SU-DHL-6 (cell line): ENCODE data around the gene CHST1.

Experiments used
- EZH2phosphoT487 ChIP-seq: fragments of 200-600 bp; sonication (generic), shearing (Covaris generic); conservative IDR thresholded peaks from 2 replicates; pipeline ENCODE4 v1.6.1; 2018; ENCODE audit warnings: mild to moderate bottlenecking, antibody characterized with exemption, low read length, moderate library complexity, mixed read lengths
- TF ChIP-seq, protein P1 (sequence below): fragments of 200-600 bp; sonication (generic); IDR thresholded peaks from one replicate; pipeline ENCODE4 v1.5.1; 2017; ENCODE audit warnings: antibody characterized with exemption, mild to moderate bottlenecking, low read length, moderate library complexity; ENCODE audit not compliant: insufficient read depth, poor library complexity, severe bottlenecking

DNA sequence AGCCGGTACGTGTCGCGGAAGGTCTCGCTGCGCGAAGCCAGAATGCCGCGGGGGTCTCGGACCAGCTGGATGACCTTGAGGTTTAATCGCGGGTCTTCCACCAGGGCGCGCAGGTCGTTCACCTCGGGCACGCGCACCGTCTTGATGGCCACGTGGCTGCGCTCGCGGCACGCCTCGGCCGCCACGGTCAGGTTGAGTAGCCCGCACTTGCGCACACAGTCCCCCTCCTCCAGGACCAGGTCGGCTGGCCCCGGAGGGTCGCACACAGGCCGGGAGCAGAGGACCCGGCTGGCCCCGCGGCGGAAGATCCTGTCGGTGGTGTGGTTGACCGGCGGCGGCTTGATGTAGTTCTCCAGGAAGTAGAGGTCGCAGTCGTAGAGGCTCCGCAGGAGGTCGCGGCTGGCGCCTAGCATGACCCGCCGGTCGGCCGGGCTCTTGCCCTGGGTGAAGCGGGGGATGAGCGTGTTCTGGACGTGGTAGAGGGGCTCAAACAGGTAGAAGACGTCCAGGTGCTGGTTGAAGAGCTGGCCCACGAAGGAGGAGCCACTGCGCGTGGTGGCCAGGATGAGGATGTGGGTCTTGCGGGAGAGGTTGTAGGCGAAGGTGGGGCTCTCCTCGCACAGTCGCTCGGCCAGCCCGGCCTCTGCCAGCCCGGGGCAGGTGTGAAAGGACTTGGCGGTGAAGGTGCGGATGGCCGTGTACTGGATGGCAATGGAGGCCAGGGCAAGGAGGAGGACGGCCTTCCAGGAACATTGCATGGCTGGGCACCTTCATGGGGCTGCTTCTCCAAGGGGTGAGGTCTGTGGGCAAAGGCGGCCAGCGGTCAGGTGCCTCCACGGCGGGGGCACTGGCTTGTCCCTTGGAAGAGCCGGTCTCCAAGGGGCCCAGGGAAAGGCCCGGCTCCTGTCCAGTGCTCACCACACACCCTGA is 15.0 kb downstream of the CHST1 start:
- TF ChIP-seq, protein P1, sequence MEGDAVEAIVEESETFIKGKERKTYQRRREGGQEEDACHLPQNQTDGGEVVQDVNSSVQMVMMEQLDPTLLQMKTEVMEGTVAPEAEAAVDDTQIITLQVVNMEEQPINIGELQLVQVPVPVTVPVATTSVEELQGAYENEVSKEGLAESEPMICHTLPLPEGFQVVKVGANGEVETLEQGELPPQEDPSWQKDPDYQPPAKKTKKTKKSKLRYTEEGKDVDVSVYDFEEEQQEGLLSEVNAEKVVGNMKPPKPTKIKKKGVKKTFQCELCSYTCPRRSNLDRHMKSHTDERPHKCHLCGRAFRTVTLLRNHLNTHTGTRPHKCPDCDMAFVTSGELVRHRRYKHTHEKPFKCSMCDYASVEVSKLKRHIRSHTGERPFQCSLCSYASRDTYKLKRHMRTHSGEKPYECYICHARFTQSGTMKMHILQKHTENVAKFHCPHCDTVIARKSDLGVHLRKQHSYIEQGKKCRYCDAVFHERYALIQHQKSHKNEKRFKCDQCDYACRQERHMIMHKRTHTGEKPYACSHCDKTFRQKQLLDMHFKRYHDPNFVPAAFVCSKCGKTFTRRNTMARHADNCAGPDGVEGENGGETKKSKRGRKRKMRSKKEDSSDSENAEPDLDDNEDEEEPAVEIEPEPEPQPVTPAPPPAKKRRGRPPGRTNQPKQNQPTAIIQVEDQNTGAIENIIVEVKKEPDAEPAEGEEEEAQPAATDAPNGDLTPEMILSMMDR: no peak
- TF ChIP-seq EZH2phosphoT487: no peak
